HCT116 (cell line): Measurements from ENCODE around the gene PNMA8C. TPM values are rescaled to one million over a fixed set of nuclear protein-coding genes. Genes with fewer than 3 reads are reported as not detected.

ENCODE experiments used
- ATAC-seq: fragments of 200-7000 bp; cut with Tn5 transposase; 2 replicates; pipeline ENCODE4 v1.9.1; 2020; ENCODE audit warnings: mild to moderate bottlenecking, moderate library complexity
- BruUV-seq: library from RNA; stranded (reverse); fragments of 400-500 nt; replicated peaks from 2 replicates; lab custom pipeline; 2021; lab: Mats Ljungman, UMichigan
- CTCF ChIA-PET: fragments of 300-600 bp; sonication (Branson Sonifier 250); formaldehyde crosslinking; loops from one replicate; lab custom pipeline; 2021; ENCODE audit warnings: antibody characterized with exemption; lab: Charles Lee
- POLR2A ChIA-PET: fragments of 300-600, 350-600 bp; sonication (Branson Sonifier 250); formaldehyde crosslinking; loops from one replicate; lab custom pipeline; 2021; ENCODE audit warnings: antibody characterized with exemption; lab: Charles Lee
- RAD21 ChIA-PET, 2 experiments: fragments of 300-600 bp; sonication (Branson Sonifier 250); formaldehyde crosslinking; loops; one replicate each; lab custom pipeline; 2023; ENCODE audit warnings: low total read pairs in 2 of 2; ENCODE audit not compliant: uncharacterized antibody in 2 of 2, unreplicated experiment in 2 of 2, low non-redundant PET in 1 of 2; lab: Charles Lee
- DNase-seq: peaks from one replicate; pipeline ENCODE4 v3.0.0-alpha.2; 2010; ENCODE audit warnings: low read depth, low spot score
- H2AFZ ChIP-seq: fragments of 200-600 bp; shearing (Covaris generic), sonication (generic); 2 replicates; pipeline ENCODE4 v1.6.1; 2017; ENCODE audit warnings: low read depth, mixed run types, mixed read lengths, antibody characterized with exemption, low read length; ENCODE audit not compliant: poor library complexity, severe bottlenecking
- H3K27ac ChIP-seq: 2 replicates; pipeline ENCODE4 v1.5.1; 2012; ENCODE audit warnings: low read depth, low read length
- H3K27me3 ChIP-seq: fragments of 200-600 bp; sonication (generic); 2 replicates; pipeline ENCODE4 v1.6.1; 2016; ENCODE audit warnings: mixed run types, low read length, mixed read lengths; ENCODE audit not compliant: insufficient read depth
- H3K36me3 ChIP-seq, 2 experiments: fragments of 200-500 bp in 1 of 2; fragments of 200-600 bp in 1 of 2; sonication (Bioruptor generic) in 1 of 2; sonication (generic) in 1 of 2; 2 replicates each; pipeline versions ENCODE4 v1.5.1 to v1.6.1; 2014 to 2016; ENCODE audit warnings: low read length in 2 of 2, inconsistent platforms in 1 of 2, mixed read lengths in 1 of 2, mixed run types in 1 of 2; ENCODE audit not compliant: insufficient read depth in 2 of 2, control insufficient read depth in 1 of 2
- H3K4me1 ChIP-seq, 2 experiments: fragments of 200-600 bp in 1 of 2; sonication (generic) in 1 of 2; 2 replicates each; pipeline versions ENCODE4 v1.5.1 to v1.6.1; 2012 to 2017; ENCODE audit warnings: low read length in 2 of 2, inconsistent platforms in 1 of 2, mild to moderate bottlenecking in 1 of 2, mixed read lengths in 1 of 2, mixed run types in 1 of 2, moderate library complexity in 1 of 2; ENCODE audit not compliant: insufficient read depth in 2 of 2, control insufficient read depth in 1 of 2
- H3K4me2 ChIP-seq: fragments of 200-600 bp; sonication (generic); 2 replicates; pipeline ENCODE4 v1.6.1; 2017; ENCODE audit warnings: mixed run types, low read length, mixed read lengths
- H3K4me3 ChIP-seq, 2 experiments: fragments of 200-600 bp in 1 of 2; sonication (generic) in 1 of 2; replicated peaks in 1 of 2; 2 replicates each; pipeline ENCODE4 v1.5.1; 2011 to 2016; ENCODE audit warnings: low read length in 2 of 2, control low read depth in 1 of 2, low read depth in 1 of 2, mild to moderate bottlenecking in 1 of 2, mixed read lengths in 1 of 2, mixed run types in 1 of 2
- H3K79me2 ChIP-seq: fragments of 200-600 bp; sonication (generic); 2 replicates; pipeline ENCODE4 v1.6.1; 2017; ENCODE audit warnings: mild to moderate bottlenecking, mixed run types, low read length, moderate library complexity, mixed read lengths; ENCODE audit not compliant: insufficient read depth
- H3K9ac ChIP-seq: fragments of 200-600 bp; sonication (generic); 2 replicates; pipeline ENCODE4 v1.6.1; 2016; ENCODE audit warnings: low read length, mixed read lengths
- H3K9me2 ChIP-seq: fragments of 200-600 bp; sonication (generic), shearing (Covaris generic); 2 replicates; pipeline ENCODE4 v1.6.1; 2017; ENCODE audit warnings: mixed run types, mild to moderate bottlenecking, moderate library complexity; ENCODE audit not compliant: insufficient read depth
- H3K9me3 ChIP-seq, 2 experiments: fragments of 200-500 bp in 1 of 2; fragments of 200-600 bp in 1 of 2; sonication (Bioruptor generic) in 1 of 2; sonication (generic) in 1 of 2; 2 replicates each; pipeline ENCODE4 v1.6.1; 2014 to 2017; ENCODE audit warnings: low read length in 2 of 2, mixed read lengths in 2 of 2, inconsistent platforms in 1 of 2, low read depth in 1 of 2, mild to moderate bottlenecking in 1 of 2, mixed run types in 1 of 2, moderate library complexity in 1 of 2; ENCODE audit not compliant: control insufficient read depth in 1 of 2, insufficient read depth in 1 of 2
- H4K20me1 ChIP-seq: fragments of 200-600 bp; sonication (generic), shearing (Covaris generic); 2 replicates; pipeline ENCODE4 v1.6.1; 2017; ENCODE audit warnings: mixed run types, mild to moderate bottlenecking, moderate library complexity; ENCODE audit not compliant: insufficient read depth
- ATF3 ChIP-seq: IDR thresholded peaks from 2 replicates; pipeline ENCODE4 v1.6.1; 2012
- CBX3 ChIP-seq: IDR thresholded peaks from 2 replicates; pipeline ENCODE4 v1.6.1; 2012; ENCODE audit warnings: low read depth
- CEBPB ChIP-seq: IDR thresholded peaks from 2 replicates; pipeline ENCODE4 v1.6.1; 2012; ENCODE audit warnings: low read depth
- EGR1 ChIP-seq: IDR thresholded peaks from 2 replicates; pipeline ENCODE4 v1.6.1; 2012; ENCODE audit warnings: low read depth
- ELF1 ChIP-seq: IDR thresholded peaks from 2 replicates; pipeline ENCODE4 v1.6.1; 2012; ENCODE audit warnings: low read depth, borderline replicate concordance
- EZH2phosphoT487 ChIP-seq: fragments of 200-600 bp; IDR thresholded peaks from 2 replicates; pipeline ENCODE4 v1.6.1; 2018; ENCODE audit warnings: antibody characterized with exemption, borderline replicate concordance
- FOSL1 ChIP-seq: IDR thresholded peaks from 2 replicates; pipeline ENCODE4 v1.6.1; 2012; ENCODE audit warnings: low read depth
- JUND ChIP-seq: IDR thresholded peaks from 2 replicates; pipeline ENCODE4 v1.6.1; 2012
- SIN3A ChIP-seq: IDR thresholded peaks from 2 replicates; pipeline ENCODE4 v1.6.1; 2012; ENCODE audit warnings: low read depth
- SP1 ChIP-seq: IDR thresholded peaks from 2 replicates; pipeline ENCODE4 v1.6.1; 2012; ENCODE audit warnings: low read depth
- SRF ChIP-seq: IDR thresholded peaks from 2 replicates; pipeline ENCODE4 v1.6.1; 2012; ENCODE audit warnings: low read depth
- TCF7L2 ChIP-seq: IDR thresholded peaks from 2 replicates; pipeline ENCODE4 v1.7.0; 2011; ENCODE audit warnings: borderline replicate concordance, inconsistent platforms; ENCODE audit not compliant: insufficient read depth, insufficient read length; ENCODE audit errors: extremely low read depth
- YY1 ChIP-seq: IDR thresholded peaks from 2 replicates; pipeline ENCODE4 v1.6.1; 2011; ENCODE audit warnings: low read length, low read depth, moderate library complexity, mild to moderate bottlenecking; ENCODE audit not compliant: insufficient replicate concordance; ENCODE audit errors: extremely low read depth
- ZNF274 ChIP-seq: fragments of 200-500 bp; sonication (Bioruptor generic); IDR thresholded peaks from 2 replicates; pipeline ENCODE4 v1.6.1; 2014; ENCODE audit warnings: mild to moderate bottlenecking, low read depth, low read length, inconsistent platforms
- intact Hi-C: fragments of 100-400 bp; cut with micrococcal nuclease; formaldehyde crosslinking; loops from 2 replicates; pipeline ENCODE4 v1.10.0; 2022
- total RNA-seq: library from RNA; stranded (reverse); gene quantifications from one replicate; pipeline ENCODE4 v1.2.1, GENCODE V29; 2021; ENCODE audit not compliant: unreplicated experiment
- TF ChIP-seq, protein P1 (sequence below): IDR thresholded peaks from 2 replicates; pipeline ENCODE4 v1.6.1; 2012
- TF ChIP-seq, protein P2 (sequence below): IDR thresholded peaks from 2 replicates; pipeline ENCODE4 v1.6.1; 2011; ENCODE audit warnings: mild to moderate bottlenecking, low read length, moderate library complexity; ENCODE audit not compliant: insufficient replicate concordance; ENCODE audit errors: extremely low read depth
- TF ChIP-seq, protein P3 (sequence below), 3 experiments: fragments of 200-600 bp in 1 of 3; sonication (generic) in 1 of 3; IDR thresholded peaks in 2 of 3; conservative IDR thresholded peaks in 1 of 3; 2 replicates each; pipeline ENCODE4 v1.5.1; 2012 to 2017; ENCODE audit warnings: low read depth in 2 of 3, low read length in 2 of 3, antibody characterized with exemption in 1 of 3, borderline replicate concordance in 1 of 3, control low read depth in 1 of 3, mild to moderate bottlenecking in 1 of 3, mixed read lengths in 1 of 3, mixed run types in 1 of 3, moderate library complexity in 1 of 3; ENCODE audit not compliant: insufficient read depth in 1 of 3

Gene PNMA8C
- total RNA-seq, 1 experiment from 2014 or later: not detected

- Histone ChIP-seq H3K27me3 (no peaks in the 10 kb centered on the region), H3K4me1 (peaks cover 24 to 29% of the 10 kb centered on the region in 2 experiments; a peak in 3 of 4 replicates), H3K27ac (no peak overlapping the region), H3K9me2 (no peaks in the 10 kb centered on the region), H3K4me3 (no peak overlapping the region), H2AFZ (no peak overlapping the region), H3K9ac (no peak overlapping the region), H3K4me2 (no peak overlapping the region), H3K9me3 (no peaks in the 10 kb centered on the region), H3K79me2 (peaks cover 71% of the 10 kb centered on the region), H4K20me1 (0 out of 2 replicates have a peak, but pooled peaks cover 7% of the 10 kb centered on the region), H3K36me3 (peaks cover 24 to 48% of the 10 kb centered on the region in 2 experiments)
- DNase-seq: no peak
- ChIA-PET CTCF (no interaction called here), POLR2A (no interaction called here), RAD21 (no interaction called here)
- TF ChIP-seq ATF3 (no peak), SRF (no peak), EGR1 (no peak), YY1 (no peak), JUND (no peak), SIN3A (no peak), ZNF274 (no peak), TCF7L2 (no peak), EZH2phosphoT487 (no peak), SP1 (no peak), ELF1 (no peak), CEBPB (no peak), FOSL1 (no peak), CBX3 (no peak)
- TF ChIP-seq, protein P1, sequence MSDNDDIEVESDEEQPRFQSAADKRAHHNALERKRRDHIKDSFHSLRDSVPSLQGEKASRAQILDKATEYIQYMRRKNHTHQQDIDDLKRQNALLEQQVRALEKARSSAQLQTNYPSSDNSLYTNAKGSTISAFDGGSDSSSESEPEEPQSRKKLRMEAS: no peak
- TF ChIP-seq, protein P2, sequence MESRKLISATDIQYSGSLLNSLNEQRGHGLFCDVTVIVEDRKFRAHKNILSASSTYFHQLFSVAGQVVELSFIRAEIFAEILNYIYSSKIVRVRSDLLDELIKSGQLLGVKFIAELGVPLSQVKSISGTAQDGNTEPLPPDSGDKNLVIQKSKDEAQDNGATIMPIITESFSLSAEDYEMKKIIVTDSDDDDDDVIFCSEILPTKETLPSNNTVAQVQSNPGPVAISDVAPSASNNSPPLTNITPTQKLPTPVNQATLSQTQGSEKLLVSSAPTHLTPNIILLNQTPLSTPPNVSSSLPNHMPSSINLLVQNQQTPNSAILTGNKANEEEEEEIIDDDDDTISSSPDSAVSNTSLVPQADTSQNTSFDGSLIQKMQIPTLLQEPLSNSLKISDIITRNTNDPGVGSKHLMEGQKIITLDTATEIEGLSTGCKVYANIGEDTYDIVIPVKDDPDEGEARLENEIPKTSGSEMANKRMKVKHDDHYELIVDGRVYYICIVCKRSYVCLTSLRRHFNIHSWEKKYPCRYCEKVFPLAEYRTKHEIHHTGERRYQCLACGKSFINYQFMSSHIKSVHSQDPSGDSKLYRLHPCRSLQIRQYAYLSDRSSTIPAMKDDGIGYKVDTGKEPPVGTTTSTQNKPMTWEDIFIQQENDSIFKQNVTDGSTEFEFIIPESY: no peak
- TF ChIP-seq, protein P3, sequence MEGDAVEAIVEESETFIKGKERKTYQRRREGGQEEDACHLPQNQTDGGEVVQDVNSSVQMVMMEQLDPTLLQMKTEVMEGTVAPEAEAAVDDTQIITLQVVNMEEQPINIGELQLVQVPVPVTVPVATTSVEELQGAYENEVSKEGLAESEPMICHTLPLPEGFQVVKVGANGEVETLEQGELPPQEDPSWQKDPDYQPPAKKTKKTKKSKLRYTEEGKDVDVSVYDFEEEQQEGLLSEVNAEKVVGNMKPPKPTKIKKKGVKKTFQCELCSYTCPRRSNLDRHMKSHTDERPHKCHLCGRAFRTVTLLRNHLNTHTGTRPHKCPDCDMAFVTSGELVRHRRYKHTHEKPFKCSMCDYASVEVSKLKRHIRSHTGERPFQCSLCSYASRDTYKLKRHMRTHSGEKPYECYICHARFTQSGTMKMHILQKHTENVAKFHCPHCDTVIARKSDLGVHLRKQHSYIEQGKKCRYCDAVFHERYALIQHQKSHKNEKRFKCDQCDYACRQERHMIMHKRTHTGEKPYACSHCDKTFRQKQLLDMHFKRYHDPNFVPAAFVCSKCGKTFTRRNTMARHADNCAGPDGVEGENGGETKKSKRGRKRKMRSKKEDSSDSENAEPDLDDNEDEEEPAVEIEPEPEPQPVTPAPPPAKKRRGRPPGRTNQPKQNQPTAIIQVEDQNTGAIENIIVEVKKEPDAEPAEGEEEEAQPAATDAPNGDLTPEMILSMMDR (IDR thresholded peaks at IDR 0.05 in 2 of 3, conservative IDR thresholded peaks at IDR 0.05 in 1 of 3; ENCODE audit: borderline replicate concordance in 1 of 3, insufficient read depth in 1 of 3, low read depth in 2 of 3, low read length in 2 of 3): no peak
- intact Hi-C loops: no loop called here
- BruUV-seq: no TSS peak
- no peak for ATAC-seq
Observed at GRCh38 chr19:46376241-46377153, 52.2 kb downstream of the PNMA8C start.
